GM12872 (cell line): Measurements from ENCODE around the gene ZBTB47.
A peak's percentile ranks its signal among the peaks of the same experiment; 100 is the strongest.

Source experiments
- CTCF ChIP-seq: IDR thresholded peaks from 3 replicates; pipeline ENCODE4 v1.5.1; 2011; ENCODE audit warnings: low read depth, mild to moderate bottlenecking, low read length, moderate library complexity; ENCODE audit not compliant: insufficient read depth

ZBTB47 gene

GRCh38 chr3:42657675-42658074, 4.2 kb downstream of the ZBTB47 start:
- TF ChIP-seq CTCF: no peak

DNA sequence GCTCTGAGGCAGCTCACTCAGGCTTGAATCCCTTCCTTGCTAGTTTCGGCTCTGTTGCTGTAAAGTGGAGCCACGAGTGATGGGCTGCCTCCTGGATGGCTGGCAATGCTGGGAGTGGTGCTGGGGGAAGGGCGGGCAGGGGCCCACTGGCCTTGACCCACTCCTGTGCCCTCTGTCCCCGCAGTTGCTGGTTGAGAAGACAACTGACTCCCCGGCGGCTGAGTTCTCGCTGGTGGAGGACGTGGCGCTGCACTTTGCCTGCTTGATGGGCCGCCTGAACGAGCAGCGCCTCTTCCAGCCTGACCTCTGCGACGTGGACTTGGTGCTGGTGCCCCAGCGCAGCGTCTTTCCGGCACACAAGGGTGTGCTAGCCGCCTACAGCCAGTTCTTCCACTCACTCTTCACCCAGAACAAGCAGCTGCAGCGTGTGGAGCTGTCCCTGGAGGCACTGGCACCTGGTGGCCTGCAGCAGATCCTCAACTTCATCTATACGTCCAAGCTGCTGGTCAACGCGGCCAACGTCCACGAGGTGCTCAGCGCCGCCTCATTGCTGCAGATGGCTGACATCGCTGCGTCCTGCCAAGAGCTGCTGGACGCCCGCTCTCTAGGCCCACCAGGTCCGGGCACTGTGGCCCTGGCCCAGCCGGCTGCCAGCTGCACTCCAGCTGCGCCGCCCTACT, 4.7 kb downstream of the ZBTB47 start:
- no peak for TF ChIP-seq CTCF

GRCh38 chr3:42658771-42659390, 5.4 kb downstream of the ZBTB47 start:
- no peak for TF ChIP-seq CTCF

DNA sequence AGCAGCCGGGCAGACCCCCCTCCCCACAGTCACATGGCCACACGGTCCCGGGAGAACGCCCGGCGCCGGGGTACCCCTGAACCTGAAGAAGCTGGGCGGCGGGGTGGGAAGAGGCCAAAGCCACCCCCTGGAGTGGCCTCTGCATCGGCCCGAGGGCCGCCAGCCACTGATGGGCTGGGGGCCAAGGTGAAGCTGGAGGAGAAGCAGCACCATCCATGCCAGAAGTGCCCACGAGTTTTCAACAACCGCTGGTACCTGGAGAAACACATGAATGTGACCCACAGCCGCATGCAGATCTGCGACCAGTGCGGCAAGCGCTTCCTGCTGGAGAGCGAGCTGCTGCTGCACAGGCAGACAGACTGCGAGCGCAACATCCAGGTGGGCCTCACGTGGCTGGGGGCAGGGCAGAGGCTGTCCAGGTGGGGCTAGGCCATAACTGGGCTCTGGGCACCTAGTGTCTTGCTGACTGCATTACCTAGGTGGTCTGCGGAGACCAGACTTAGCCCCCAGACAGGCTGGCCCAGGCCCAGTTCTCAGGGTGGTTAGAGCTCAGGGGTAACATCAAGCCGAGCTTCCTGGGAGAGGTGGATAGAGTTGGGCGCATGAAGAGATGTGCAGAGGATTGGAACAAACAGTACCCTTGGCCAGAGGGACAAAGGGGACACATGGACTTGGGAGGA, 6.1 kb downstream of the ZBTB47 start:
- no peak for TF ChIP-seq CTCF

GRCh38 chr3:42660131-42660715, 6.7 kb downstream of the ZBTB47 start:
- TF ChIP-seq CTCF: no peak

GRCh38 chr3:42660898-42661297, 7.4 kb downstream of the ZBTB47 start:
- peak; percentile 24; the same call in 1 of the 3 replicates for TF ChIP-seq CTCF

DNA sequence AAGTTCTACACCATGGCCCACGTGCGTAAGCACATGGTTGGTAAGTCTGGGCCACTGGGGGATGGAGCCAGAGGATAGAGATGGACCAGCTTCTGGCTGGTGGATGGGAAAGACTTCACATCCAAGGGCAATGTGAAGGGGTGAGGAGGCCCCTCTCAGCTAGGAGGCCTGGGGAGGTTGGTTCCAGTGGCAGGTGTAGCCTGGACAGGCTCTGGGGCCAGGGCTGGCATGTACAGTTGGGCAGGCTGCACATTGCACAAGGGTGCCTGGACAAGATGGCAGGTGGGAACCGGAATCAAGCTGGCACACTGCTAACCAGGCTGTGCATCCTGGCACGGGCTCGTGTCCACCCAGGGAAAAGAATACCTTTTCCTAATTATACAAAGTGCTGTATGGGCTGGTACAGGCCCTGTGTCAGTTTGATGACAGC, 8.1 kb downstream of the ZBTB47 start:
- TF ChIP-seq CTCF: no peak
